Nephron (organoid): ENCODE results near the gene PAM.
"Not testable (repeated sequence)": the region's sequence is repeated elsewhere in the genome, so short reads cannot be mapped to it uniquely, and the experiment has no call there.

Experiments
- H3K27ac Mint-ChIP-seq, 3 experiments: 2 replicates each; pipeline ENCODE4 v1.8.0; 2020; ENCODE audit warnings: mixed read lengths in 3 of 3, mild to moderate bottlenecking in 2 of 3, moderate library complexity in 1 of 3
- H3K27me3 Mint-ChIP-seq: 2 replicates; pipeline ENCODE4 v1.8.0; 2021; ENCODE audit warnings: low read depth, mild to moderate bottlenecking, moderate library complexity, mixed read lengths
- H3K36me3 Mint-ChIP-seq: 2 replicates; pipeline ENCODE4 v1.8.0; 2020; ENCODE audit warnings: low read depth, mixed read lengths
- H3K4me1 Mint-ChIP-seq: 2 replicates; pipeline ENCODE4 v1.8.0; 2020; ENCODE audit warnings: mixed read lengths
- H3K4me3 Mint-ChIP-seq, 3 experiments: 2 replicates each; pipeline ENCODE4 v1.8.0; 2020; ENCODE audit warnings: mild to moderate bottlenecking in 3 of 3, mixed read lengths in 3 of 3, moderate library complexity in 2 of 3
- H3K9me3 Mint-ChIP-seq: 2 replicates; pipeline ENCODE4 v1.8.0; 2020; ENCODE audit warnings: mixed read lengths
- CTCF ChIP-seq, 3 experiments: fragments of 200-600 bp; sonication (generic); IDR thresholded peaks; one replicate each; pipeline ENCODE4 v1.5.0; 2021; ENCODE audit warnings: antibody characterized with exemption in 3 of 3; ENCODE audit not compliant: unreplicated experiment in 3 of 3

The PAM gene

GRCh38 chr5:102996011-102996575, 241.0 kb downstream of the PAM start:
- Mint-ChIP-seq H3K27ac (no peak overlapping the region), H3K4me1 (no peaks in the 10 kb centered on the region), H3K9me3 (peaks cover 3% of the 10 kb centered on the region), H3K27me3 (no peaks in the 10 kb centered on the region), H3K36me3 (peaks cover 24% of the 10 kb centered on the region), H3K4me3 (no peak overlapping the region)
- no peak for TF ChIP-seq CTCF (IDR thresholded peaks at IDR 0.05; ENCODE audit: unreplicated experiment in 3 of 3)

GRCh38 chr5:102998224-102998623, 243.1 kb downstream of the PAM start:
- Mint-ChIP-seq H3K4me3 (no peak overlapping the region), H3K4me1 (no peaks in the 10 kb centered on the region)

GRCh38 chr5:102999191-102999590, 244.1 kb downstream of the PAM start:
- Mint-ChIP-seq H3K27me3 (no peaks in the 10 kb centered on the region), H3K27ac (no peak overlapping the region), H3K9me3 (peaks cover 3% of the 10 kb centered on the region), H3K4me1 (no peaks in the 10 kb centered on the region), H3K4me3 (no peak overlapping the region), H3K36me3 (peaks cover 24% of the 10 kb centered on the region)
- no peak for TF ChIP-seq CTCF (IDR thresholded peaks at IDR 0.05; ENCODE audit: unreplicated experiment in 3 of 3)

More at GRCh38 chr5:102998224-102998623, 243.1 kb downstream of the PAM start:
- H3K9me3 Mint-ChIP-seq = peaks cover 3% of the 10 kb centered on the region
- TF ChIP-seq CTCF (IDR thresholded peaks at IDR 0.05; ENCODE audit: unreplicated experiment in 3 of 3) = no peak
- peaks cover 24% of the 10 kb centered on the region for H3K36me3 Mint-ChIP-seq
- no peak overlapping the region for H3K27ac Mint-ChIP-seq
- no peaks in the 10 kb centered on the region for H3K27me3 Mint-ChIP-seq

- not testable (repeated sequence) for H3K27me3 Mint-ChIP-seq, H3K4me3 Mint-ChIP-seq, H3K4me1 Mint-ChIP-seq, H3K9me3 Mint-ChIP-seq, H3K27ac Mint-ChIP-seq
- peaks cover 24% of the 10 kb centered on the region for H3K36me3 Mint-ChIP-seq
Measured at GRCh38 chr5:102999621-103000020, 244.5 kb downstream of the PAM start.

- peaks cover 20% of the 10 kb centered on the region for H3K36me3 Mint-ChIP-seq
- no peak overlapping the region for H3K27ac Mint-ChIP-seq
- no peaks in the 10 kb centered on the region for H3K4me1 Mint-ChIP-seq
- no peak overlapping the region for H3K4me3 Mint-ChIP-seq
- peaks cover 3% of the 10 kb centered on the region for H3K9me3 Mint-ChIP-seq
- no peaks in the 10 kb centered on the region for H3K27me3 Mint-ChIP-seq
- no peak for TF ChIP-seq CTCF (IDR thresholded peaks at IDR 0.05; ENCODE audit: unreplicated experiment in 3 of 3)
Measured at GRCh38 chr5:103000089-103000488, 245.0 kb downstream of the PAM start.

- peaks cover 27% of the 10 kb centered on the region for H3K36me3 Mint-ChIP-seq
- no peaks in the 10 kb centered on the region for H3K4me1 Mint-ChIP-seq
- no peak overlapping the region for H3K27ac Mint-ChIP-seq
- H3K4me3 Mint-ChIP-seq = no peak overlapping the region
- H3K9me3 Mint-ChIP-seq = peaks cover 3% of the 10 kb centered on the region
- H3K27me3 Mint-ChIP-seq = no peaks in the 10 kb centered on the region
- no peak for TF ChIP-seq CTCF (IDR thresholded peaks at IDR 0.05; ENCODE audit: unreplicated experiment in 3 of 3)
Measured at GRCh38 chr5:103003872-103004271, 248.8 kb downstream of the PAM start.
